GM12878 (cell line): ENCODE data around the gene MTMR10. TPM values are rescaled to one million over a fixed set of nuclear protein-coding genes. Genes with fewer than 3 reads are reported as not detected.

Experiments
- ASH2L ChIP-seq: fragments of 300-600, 200-600 bp; sonication (generic); IDR thresholded peaks from 2 replicates; pipeline ENCODE4 v1.6.1; 2017; ENCODE audit warnings: low read depth, mild to moderate bottlenecking, borderline replicate concordance
- BRCA1 ChIP-seq: IDR thresholded peaks from 2 replicates; pipeline ENCODE4 v1.6.1; 2011; ENCODE audit warnings: low read depth, low read length, improper control_type of control experiment
- EP300 ChIP-seq, 2 experiments: fragments of 150-350 bp in 1 of 2; IDR thresholded peaks; 2 replicates each; pipeline ENCODE4 v1.6.1; 2011 to 2012; ENCODE audit warnings: low read depth in 2 of 2, low read length in 2 of 2, borderline replicate concordance in 1 of 2, improper control_type of control experiment in 1 of 2, inconsistent platforms in 1 of 2; ENCODE audit not compliant: control insufficient read depth in 1 of 2
- GABPA ChIP-seq: IDR thresholded peaks from 2 replicates; pipeline ENCODE4 v1.6.1; 2014; ENCODE audit warnings: antibody characterized with exemption, low read depth, mild to moderate bottlenecking, inconsistent platforms
- NFXL1 ChIP-seq: fragments of 450-650 bp; IDR thresholded peaks from 2 replicates; pipeline ENCODE4 v1.6.1; 2017; ENCODE audit warnings: antibody characterized with exemption, mild to moderate bottlenecking, borderline replicate concordance
- NR2C1 ChIP-seq: fragments of 450-650 bp; IDR thresholded peaks from 2 replicates; pipeline ENCODE4 v1.6.1; 2017; ENCODE audit warnings: antibody characterized with exemption, mild to moderate bottlenecking, moderate library complexity
- NR2F1 ChIP-seq: fragments of 450-650 bp; conservative IDR thresholded peaks from 2 replicates; pipeline ENCODE4 v1.6.1; 2017; ENCODE audit warnings: mild to moderate bottlenecking
- POLR2AphosphoS5 ChIP-seq: IDR thresholded peaks from 2 replicates; pipeline ENCODE4 v1.6.1; 2011; ENCODE audit warnings: mild to moderate bottlenecking, low read length, inconsistent platforms
- SMAD5 ChIP-seq: IDR thresholded peaks from 2 replicates; pipeline ENCODE4 v1.6.1; 2016; ENCODE audit warnings: antibody characterized with exemption, low read depth
- SREBF1 ChIP-seq: IDR thresholded peaks from 2 replicates; pipeline ENCODE4 v1.6.1; 2012; ENCODE audit warnings: mild to moderate bottlenecking, low read length
- ZNF274 ChIP-seq: IDR thresholded peaks from one replicate; pipeline ENCODE4 v1.8.0; 2011; ENCODE audit not compliant: insufficient read length, insufficient read depth
- polyA plus RNA-seq, 11 experiments: library from polyadenylated mRNA; depleted of rRNA in 4 of 11; unstranded in 6 of 11; stranded (reverse) in 5 of 11; fragments of >200 nt; fragmentation: Nextera tagmentation in 4 of 11; fragmentation: Illumina TruSeq in 1 of 11; extraction: Ambion mirVana in 4 of 11; extraction: Trizol in 1 of 11; gene quantifications; 1 replicate in 1 of 11; 2 replicates in 10 of 11; pipeline versions ENCODE4 v1.2.1 to v1.2.3, GENCODE V29; 2011 to 2016; ENCODE audit warnings: inconsistent platforms in 2 of 11, missing spikeins in 2 of 11, low read depth in 1 of 11
- total RNA-seq, 4 experiments: library from RNA; depleted of rRNA in 3 of 4; stranded (reverse); fragments of >200 nt in 3 of 4; fragmentation: Illumina TruSeq in 1 of 4; extraction: Trizol in 1 of 4; gene quantifications; 2 replicates each; pipeline versions ENCODE4 v1.2.1 to v1.2.3, GENCODE V29; 2013 to 2021
- TF ChIP-seq, protein P1 (sequence below): fragments of 450-650 bp; IDR thresholded peaks from 2 replicates; pipeline ENCODE4 v1.6.1; 2017; ENCODE audit warnings: antibody characterized with exemption, mild to moderate bottlenecking, moderate library complexity
- TF ChIP-seq, protein P2 (sequence below): fragments of 450-650 bp; IDR thresholded peaks from 2 replicates; pipeline ENCODE4 v1.6.1; 2018; ENCODE audit warnings: borderline replicate concordance, mild to moderate bottlenecking; ENCODE audit not compliant: partially characterized antibody
- TF ChIP-seq, protein P3 (sequence below): IDR thresholded peaks from 2 replicates; pipeline ENCODE4 v1.6.1; 2012; ENCODE audit warnings: low read depth, low read length, improper control_type of control experiment

The MTMR10 gene
- total and polyA plus RNA-seq, 10 of the 15 experiments (the other 5 are each of a cell fraction or from before 2014, with no cell fraction given), result 1.9 to 13.6 (median 8.9) TPM

DNA sequence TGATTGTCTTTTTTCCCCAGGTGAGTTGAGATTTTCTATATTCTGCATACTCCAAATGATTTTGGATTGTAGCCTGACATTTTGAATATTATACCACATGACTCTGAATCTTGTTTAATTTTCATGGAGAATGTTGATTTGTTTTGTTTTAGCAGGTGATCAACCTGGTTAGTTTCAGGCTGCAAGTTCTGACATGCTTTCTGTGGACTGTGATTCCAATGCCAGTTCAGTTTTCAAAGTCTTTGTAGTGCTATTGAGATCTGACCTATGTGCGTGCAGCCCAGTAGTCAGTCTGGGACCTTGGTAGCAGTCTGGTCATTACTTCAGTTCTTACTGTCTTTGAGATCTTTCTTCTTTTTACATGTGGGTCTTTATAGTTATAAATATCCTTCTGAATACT lies 18.6 kb upstream of the MTMR10 start (continued):
- TF ChIP-seq EP300 (IDR thresholded peaks at IDR 0.05; ENCODE audit: borderline replicate concordance in 1 of 2, control insufficient read depth in 1 of 2, low read depth in 2 of 2, low read length in 2 of 2) (no peak), BRCA1 (no peak), ZNF274 (no peak), SREBF1 (no peak), POLR2AphosphoS5 (no peak), NR2F1 (no peak), GABPA (no peak), NFXL1 (no peak), NR2C1 (no peak), ASH2L (no peak), SMAD5 (no peak)
- TF ChIP-seq, protein P1, sequence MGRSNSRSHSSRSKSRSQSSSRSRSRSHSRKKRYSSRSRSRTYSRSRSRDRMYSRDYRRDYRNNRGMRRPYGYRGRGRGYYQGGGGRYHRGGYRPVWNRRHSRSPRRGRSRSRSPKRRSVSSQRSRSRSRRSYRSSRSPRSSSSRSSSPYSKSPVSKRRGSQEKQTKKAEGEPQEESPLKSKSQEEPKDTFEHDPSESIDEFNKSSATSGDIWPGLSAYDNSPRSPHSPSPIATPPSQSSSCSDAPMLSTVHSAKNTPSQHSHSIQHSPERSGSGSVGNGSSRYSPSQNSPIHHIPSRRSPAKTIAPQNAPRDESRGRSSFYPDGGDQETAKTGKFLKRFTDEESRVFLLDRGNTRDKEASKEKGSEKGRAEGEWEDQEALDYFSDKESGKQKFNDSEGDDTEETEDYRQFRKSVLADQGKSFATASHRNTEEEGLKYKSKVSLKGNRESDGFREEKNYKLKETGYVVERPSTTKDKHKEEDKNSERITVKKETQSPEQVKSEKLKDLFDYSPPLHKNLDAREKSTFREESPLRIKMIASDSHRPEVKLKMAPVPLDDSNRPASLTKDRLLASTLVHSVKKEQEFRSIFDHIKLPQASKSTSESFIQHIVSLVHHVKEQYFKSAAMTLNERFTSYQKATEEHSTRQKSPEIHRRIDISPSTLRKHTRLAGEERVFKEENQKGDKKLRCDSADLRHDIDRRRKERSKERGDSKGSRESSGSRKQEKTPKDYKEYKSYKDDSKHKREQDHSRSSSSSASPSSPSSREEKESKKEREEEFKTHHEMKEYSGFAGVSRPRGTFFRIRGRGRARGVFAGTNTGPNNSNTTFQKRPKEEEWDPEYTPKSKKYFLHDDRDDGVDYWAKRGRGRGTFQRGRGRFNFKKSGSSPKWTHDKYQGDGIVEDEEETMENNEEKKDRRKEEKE, result no peak
- TF ChIP-seq, protein P2, sequence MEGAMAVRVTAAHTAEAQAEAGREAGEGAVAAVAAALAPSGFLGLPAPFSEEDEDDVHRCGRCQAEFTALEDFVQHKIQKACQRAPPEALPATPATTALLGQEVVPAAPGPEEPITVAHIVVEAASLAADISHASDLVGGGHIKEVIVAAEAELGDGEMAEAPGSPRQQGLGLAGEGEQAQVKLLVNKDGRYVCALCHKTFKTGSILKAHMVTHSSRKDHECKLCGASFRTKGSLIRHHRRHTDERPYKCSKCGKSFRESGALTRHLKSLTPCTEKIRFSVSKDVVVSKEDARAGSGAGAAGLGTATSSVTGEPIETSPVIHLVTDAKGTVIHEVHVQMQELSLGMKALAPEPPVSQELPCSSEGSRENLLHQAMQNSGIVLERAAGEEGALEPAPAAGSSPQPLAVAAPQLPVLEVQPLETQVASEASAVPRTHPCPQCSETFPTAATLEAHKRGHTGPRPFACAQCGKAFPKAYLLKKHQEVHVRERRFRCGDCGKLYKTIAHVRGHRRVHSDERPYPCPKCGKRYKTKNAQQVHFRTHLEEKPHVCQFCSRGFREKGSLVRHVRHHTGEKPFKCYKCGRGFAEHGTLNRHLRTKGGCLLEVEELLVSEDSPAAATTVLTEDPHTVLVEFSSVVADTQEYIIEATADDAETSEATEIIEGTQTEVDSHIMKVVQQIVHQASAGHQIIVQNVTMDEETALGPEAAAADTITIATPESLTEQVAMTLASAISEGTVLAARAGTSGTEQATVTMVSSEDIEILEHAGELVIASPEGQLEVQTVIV, result no peak
- TF ChIP-seq, protein P3, sequence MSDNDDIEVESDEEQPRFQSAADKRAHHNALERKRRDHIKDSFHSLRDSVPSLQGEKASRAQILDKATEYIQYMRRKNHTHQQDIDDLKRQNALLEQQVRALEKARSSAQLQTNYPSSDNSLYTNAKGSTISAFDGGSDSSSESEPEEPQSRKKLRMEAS, result no peak
